GM18951 (cell line): ENCODE measurements around the gene ERCC3.
A peak's percentile ranks its signal among the peaks of the same experiment; 100 is the strongest.

ENCODE experiments used
- POLR2A ChIP-seq: IDR thresholded peaks from 4 replicates; pipeline ENCODE4 v1.6.1; 2011; ENCODE audit warnings: mild to moderate bottlenecking; ENCODE audit not compliant: insufficient read length, insufficient read depth; ENCODE audit errors: extremely low read depth
- in situ Hi-C: fragments of 300-500 bp; cut with MboI; formaldehyde crosslinking; loops from one replicate; pipeline ENCODE4 v1.12.0; 2022; ENCODE audit warnings: low sequenced_read_pairs, mixed read lengths, inconsistent platforms; ENCODE audit not compliant: unreplicated experiment

Gene ERCC3

GRCh38 chr2:127293748-127294562, at the start of gene ERCC3:
TSS of gene ERCC3 (minus strand) at chr2:127294144. CDS start at chr2:127294081, 63 bp downstream.
- in situ Hi-C loops = no loop called here

GRCh38 chr2:127343277-127343676, 49.3 kb upstream of the ERCC3 start:
- no peak for TF ChIP-seq POLR2A
- in situ Hi-C loops = no loop called here

More at GRCh38 chr2:127293748-127294562, at the start of gene ERCC3:
- TF ChIP-seq POLR2A = peak; percentile 92

GRCh38 chr2:127342101-127342500, 48.2 kb upstream of the ERCC3 start:
- no peak for TF ChIP-seq POLR2A
- in situ Hi-C loops = no loop called here

GRCh38 chr2:127332335-127332734, 38.4 kb upstream of the ERCC3 start:
- in situ Hi-C loops = no loop called here
- no peak for TF ChIP-seq POLR2A

GRCh38 chr2:127330753-127331152, 36.8 kb upstream of the ERCC3 start:
- TF ChIP-seq POLR2A = no peak
- in situ Hi-C loops = no loop called here

GRCh38 chr2:127326289-127326945, 32.5 kb upstream of the ERCC3 start:
- in situ Hi-C loops = no loop called here
- TF ChIP-seq POLR2A = no peak

- in situ Hi-C loops = no loop called here
- TF ChIP-seq POLR2A = no peak
These were observed 30.7 kb upstream of the ERCC3 start for GRCh38 chr2:127324635-127325034.

GRCh38 chr2:127321303-127321702, 27.4 kb upstream of the ERCC3 start:
- TF ChIP-seq POLR2A = no peak
- in situ Hi-C loops = no loop called here

GRCh38 chr2:127320586-127321275, 26.8 kb upstream of the ERCC3 start:
- no peak for TF ChIP-seq POLR2A
- in situ Hi-C loops = no loop called here

- in situ Hi-C loops = no loop called here
- TF ChIP-seq POLR2A = no peak
These were observed 26.1 kb upstream of the ERCC3 start for GRCh38 chr2:127320067-127320466.

GRCh38 chr2:127314193-127314988, 20.4 kb upstream of the ERCC3 start:
- in situ Hi-C loops = no loop called here

GRCh38 chr2:127313406-127313805, 19.5 kb upstream of the ERCC3 start:
- no peak for TF ChIP-seq POLR2A
- in situ Hi-C loops = no loop called here

More at GRCh38 chr2:127314193-127314988, 20.4 kb upstream of the ERCC3 start:
- no peak for TF ChIP-seq POLR2A

- in situ Hi-C loops = no loop called here
These were observed 17.0 kb upstream of the ERCC3 start for GRCh38 chr2:127310980-127311379.

More at GRCh38 chr2:127310980-127311379, 17.0 kb upstream of the ERCC3 start:
- TF ChIP-seq POLR2A = no peak
